Sigmoid colon (tissue), 7 donors: Measurements from ENCODE around the gene SLITRK3. TPM values are rescaled to one million over a fixed set of nuclear protein-coding genes. Genes with fewer than 3 reads are reported as not detected.

ENCODE experiments used
- DNase-seq: peaks from one replicate; pipeline ENCODE4 v3.0.0-alpha.2; 2019
- H3K27ac ChIP-seq, 4 donors: fragments of 200-600 bp; sonication (generic); one replicate each; pipeline ENCODE4 v1.5.1; 2016 to 2019; ENCODE audit warnings: mild to moderate bottlenecking in 1 of 4
- H3K27me3 ChIP-seq, 3 donors: fragments of 200-600 bp; sonication (generic); one replicate each; pipeline ENCODE4 v1.5.1; 2019; ENCODE audit warnings: mild to moderate bottlenecking in 1 of 3
- H3K36me3 ChIP-seq, 4 donors: fragments of 200-600 bp; sonication (generic); one replicate each; pipeline ENCODE4 v1.5.1; 2016 to 2019
- H3K4me1 ChIP-seq, 4 donors: fragments of 200-600 bp; sonication (generic); one replicate each; pipeline ENCODE4 v1.5.1; 2017 to 2019
- H3K4me3 ChIP-seq, 4 donors: fragments of 200-600 bp; sonication (generic); one replicate each; pipeline ENCODE4 v1.5.1; 2017 to 2019; ENCODE audit warnings: mild to moderate bottlenecking in 2 of 4, moderate library complexity in 1 of 4
- H3K9me3 ChIP-seq, 4 donors: fragments of 200-600 bp in 3 of 4; sonication (generic) in 3 of 4; one replicate each; pipeline versions ENCODE4 v1.5.1 to v1.6.1; 2013 to 2019
- EP300 ChIP-seq, 4 donors: sonication (generic); formaldehyde crosslinking; IDR thresholded peaks; one replicate each; pipeline ENCODE4 v1.6.1; 2017; ENCODE audit warnings: antibody characterized with exemption in 4 of 4
- POLR2A ChIP-seq, 2 donors: fragments of 450-650 bp; IDR thresholded peaks; one replicate each; pipeline ENCODE4 v1.6.1; 2016; ENCODE audit warnings: antibody characterized with exemption in 2 of 2, mild to moderate bottlenecking in 2 of 2, moderate library complexity in 2 of 2
- POLR2AphosphoS5 ChIP-seq, 4 donors: sonication (generic); formaldehyde crosslinking; IDR thresholded peaks; one replicate each; pipeline ENCODE4 v1.6.1; 2017; ENCODE audit warnings: antibody characterized with exemption in 4 of 4
- WGBS, 2 donors: extraction: QIAGEN DNeasy Blood & Tissue Kit; methylation state at CpG; one replicate each; pipeline ENCODE4 v1.1.7; 2013; 5-methylcytosine and 5-hydroxymethylcytosine counted together
- intact Hi-C: fragments of 100-400 bp; cut with DNase I; formaldehyde crosslinking; loops from one replicate; pipeline ENCODE4 v1.15.1; 2023
- polyA plus RNA-seq, 3 donors: library from polyadenylated mRNA; stranded (reverse); fragments of 200-250 nt; gene quantifications; one replicate each; pipeline ENCODE4 v1.2.3, GENCODE V29; 2013
- total RNA-seq, 4 donors: library from RNA; depleted of rRNA; stranded (reverse); fragments of >200 nt; gene quantifications; one replicate each; pipeline ENCODE4 v1.1.0, GENCODE V29; 2016
- TF ChIP-seq, protein P1 (sequence below), 4 experiments: fragments of 450-650 bp in 3 of 4; fragments of 200-600 bp in 1 of 4; IDR thresholded peaks; one replicate each; pipeline ENCODE4 v1.5.1; 2016 to 2019; ENCODE audit warnings: antibody characterized with exemption in 4 of 4, mild to moderate bottlenecking in 3 of 4, moderate library complexity in 2 of 4
- donor health status: healthy with polysubstance abuse.
- donor health status: Bipolar disorder and iron deficiency.
- donor health status: healthy.

Gene SLITRK3
- total and polyA plus RNA-seq, 7 donors = 0.66 to 12.5 (median 5.6) TPM; not detected in 2

- no peaks in the 10 kb centered on the region for H3K36me3 ChIP-seq
- TF ChIP-seq, protein P1, sequence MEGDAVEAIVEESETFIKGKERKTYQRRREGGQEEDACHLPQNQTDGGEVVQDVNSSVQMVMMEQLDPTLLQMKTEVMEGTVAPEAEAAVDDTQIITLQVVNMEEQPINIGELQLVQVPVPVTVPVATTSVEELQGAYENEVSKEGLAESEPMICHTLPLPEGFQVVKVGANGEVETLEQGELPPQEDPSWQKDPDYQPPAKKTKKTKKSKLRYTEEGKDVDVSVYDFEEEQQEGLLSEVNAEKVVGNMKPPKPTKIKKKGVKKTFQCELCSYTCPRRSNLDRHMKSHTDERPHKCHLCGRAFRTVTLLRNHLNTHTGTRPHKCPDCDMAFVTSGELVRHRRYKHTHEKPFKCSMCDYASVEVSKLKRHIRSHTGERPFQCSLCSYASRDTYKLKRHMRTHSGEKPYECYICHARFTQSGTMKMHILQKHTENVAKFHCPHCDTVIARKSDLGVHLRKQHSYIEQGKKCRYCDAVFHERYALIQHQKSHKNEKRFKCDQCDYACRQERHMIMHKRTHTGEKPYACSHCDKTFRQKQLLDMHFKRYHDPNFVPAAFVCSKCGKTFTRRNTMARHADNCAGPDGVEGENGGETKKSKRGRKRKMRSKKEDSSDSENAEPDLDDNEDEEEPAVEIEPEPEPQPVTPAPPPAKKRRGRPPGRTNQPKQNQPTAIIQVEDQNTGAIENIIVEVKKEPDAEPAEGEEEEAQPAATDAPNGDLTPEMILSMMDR (IDR thresholded peaks at IDR 0.05) = peak in 1 of 4 experiments; percentile 34
- TF ChIP-seq EP300 (IDR thresholded peaks at IDR 0.05) (no peak), POLR2A (IDR thresholded peaks at IDR 0.05) (no peak), POLR2AphosphoS5 (IDR thresholded peaks at IDR 0.05) (no peak)
- H3K9me3 ChIP-seq = no peaks in the 10 kb centered on the region
- DNase-seq = no peak
- H3K4me3 ChIP-seq = no peak overlapping the region
- peak overlapping the region in 1 of 4 donors; percentile 63 for H3K27ac ChIP-seq
- intact Hi-C loops = no loop called here
- no peaks in the 10 kb centered on the region for H3K27me3 ChIP-seq
- peaks cover 0 to 5% (median 0%) of the 10 kb centered on the region in 4 donors for H3K4me1 ChIP-seq
Measured at GRCh38 chr3:165210132-165210531, 13.9 kb upstream of the SLITRK3 start.

- no peak for TF ChIP-seq POLR2A (IDR thresholded peaks at IDR 0.05)
- peak in 2 of 4 donors; percentile 21 to 34 for TF ChIP-seq POLR2AphosphoS5 (IDR thresholded peaks at IDR 0.05)
- TF ChIP-seq, protein P1 (IDR thresholded peaks at IDR 0.05) = peak in 3 of 4 experiments; percentile 50 to 84 (median 54)
- TF ChIP-seq EP300 (IDR thresholded peaks at IDR 0.05) = no peak
- 14 to 21% methylated on average over 26 of the region's 26 CpGs for WGBS, 2 donors
- peak overlapping the region; percentile 20 to 45 (median 40) for H3K4me3 ChIP-seq
- no peaks in the 10 kb centered on the region for H3K9me3 ChIP-seq
- peak overlapping the region in 1 of 4 donors; percentile 71 for H3K27ac ChIP-seq
- DNase-seq = peak; percentile 88
- peaks cover 0 to 5% (median 0%) of the 10 kb centered on the region in 3 donors for H3K27me3 ChIP-seq
- intact Hi-C loops = no loop called here
- peaks cover 0 to 5% (median 0%) of the 10 kb centered on the region in 4 donors for H3K4me1 ChIP-seq
- H3K36me3 ChIP-seq = no peaks in the 10 kb centered on the region
Measured at GRCh38 chr3:165206454-165207266, 10.5 kb upstream of the SLITRK3 start.

- 83 to 92% methylated on average over 1 of the region's 1 CpG for WGBS, 2 donors
- no peak overlapping the region for H3K27ac ChIP-seq
- no peaks in the 10 kb centered on the region for H3K36me3 ChIP-seq
- TF ChIP-seq POLR2AphosphoS5 (IDR thresholded peaks at IDR 0.05) = no peak
- TF ChIP-seq, protein P1 (IDR thresholded peaks at IDR 0.05) = no peak
- TF ChIP-seq POLR2A (IDR thresholded peaks at IDR 0.05) = no peak
- no peak for TF ChIP-seq EP300 (IDR thresholded peaks at IDR 0.05)
- intact Hi-C loops = no loop called here
- H3K9me3 ChIP-seq = no peaks in the 10 kb centered on the region
- H3K4me1 ChIP-seq = peaks cover 0 to 5% (median 0%) of the 10 kb centered on the region in 4 donors
- H3K4me3 ChIP-seq = no peak overlapping the region
- H3K27me3 ChIP-seq = peaks cover 0 to 27% (median 0%) of the 10 kb centered on the region in 3 donors
- DNase-seq = no peak
Measured at GRCh38 chr3:165204445-165204844, 8.3 kb upstream of the SLITRK3 start.

DNA sequence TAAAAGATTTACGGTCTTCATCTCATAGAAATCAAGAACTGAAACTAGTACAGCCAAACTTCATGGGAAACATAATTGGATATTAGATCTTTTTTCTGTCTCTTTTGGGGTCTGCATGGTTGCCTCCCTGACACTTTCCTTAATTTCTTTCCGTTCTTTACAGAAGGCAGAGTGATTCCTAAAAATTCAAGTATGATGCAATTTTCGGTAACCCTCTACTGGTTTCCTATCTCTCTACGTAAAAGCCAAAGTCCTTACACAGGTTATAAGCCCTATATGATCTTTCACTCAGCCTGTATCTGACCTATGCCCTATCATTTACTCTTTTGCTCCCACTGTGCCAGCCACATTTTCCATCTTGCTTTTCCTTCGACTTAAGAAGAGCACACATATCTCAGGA, 6.8 kb upstream of the SLITRK3 start:
- whole genome bisulfite sequencing, 2 donors = 90 to 91% methylated on average over 5 of the region's 5 CpGs
- Histone ChIP-seq H3K36me3 (no peaks in the 10 kb centered on the region), H3K9me3 (no peaks in the 10 kb centered on the region), H3K4me1 (peaks cover 0 to 5% (median 0%) of the 10 kb centered on the region in 4 donors), H3K27me3 (peaks cover 0 to 42% (median 5%) of the 10 kb centered on the region in 3 donors), H3K27ac (no peak overlapping the region), H3K4me3 (no peak overlapping the region)
- intact Hi-C loops = no loop called here
- no peak for DNase-seq
- TF ChIP-seq, protein P1 (IDR thresholded peaks at IDR 0.05) = no peak
- TF ChIP-seq POLR2AphosphoS5 (IDR thresholded peaks at IDR 0.05) (no peak), EP300 (IDR thresholded peaks at IDR 0.05) (no peak), POLR2A (IDR thresholded peaks at IDR 0.05) (no peak)
